ENCODE data around the gene PXT1.
A peak's percentile ranks its signal among the peaks of the same experiment; 100 is the strongest.

DNA sequence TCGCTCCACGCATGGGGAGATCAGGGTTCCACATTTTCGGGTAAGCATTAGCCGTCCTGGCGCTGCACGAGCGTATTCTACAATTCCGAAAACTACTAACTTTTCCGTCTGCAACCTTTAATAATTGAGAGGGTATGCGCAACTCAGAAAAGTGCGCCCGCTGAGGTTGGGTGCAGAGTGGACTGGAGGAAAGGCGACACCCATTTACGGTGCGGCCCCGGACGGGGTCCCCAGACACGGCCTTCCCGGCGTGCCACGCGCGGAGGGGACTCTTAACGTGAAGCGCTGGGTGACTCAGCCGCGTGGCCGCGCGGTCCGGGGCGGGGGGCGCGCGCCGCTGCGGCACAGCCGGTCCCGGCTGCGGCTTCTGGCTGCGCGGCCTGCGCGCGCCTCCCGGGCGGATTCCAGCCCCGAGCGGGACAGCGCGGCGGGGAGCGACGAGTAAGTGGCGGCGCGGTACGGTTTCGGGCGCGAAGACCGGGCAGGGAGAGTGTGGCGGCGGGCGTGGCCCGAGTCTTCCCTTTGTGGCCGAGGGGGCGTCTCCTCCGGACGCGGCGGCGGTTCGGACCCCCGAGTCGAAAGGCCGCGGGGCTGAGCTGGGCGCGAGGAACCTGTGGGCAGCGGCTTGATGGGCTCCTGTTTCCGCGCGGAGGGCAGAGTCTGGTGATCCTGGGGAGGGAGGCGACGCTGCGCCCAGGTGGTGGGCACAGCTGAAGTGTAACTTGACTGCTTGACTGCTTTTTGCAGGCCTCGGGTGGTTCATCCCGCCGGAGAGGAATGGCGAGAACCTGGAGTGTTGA, at the start of gene PXT1, which contains the start of gene KCTD20:
- TF ChIP-seq POLR2A (IDR thresholded peaks at IDR 0.05; ENCODE audit: low read depth, low read length): peak; percentile 88
- peak; percentile 81 for TF ChIP-seq POLR2AphosphoS5 (IDR thresholded peaks at IDR 0.05; ENCODE audit: low read depth, low read length)

Measured in GM12892 (cell line).